ENCODE data around the gene NDP.

Gene NDP, protein sequence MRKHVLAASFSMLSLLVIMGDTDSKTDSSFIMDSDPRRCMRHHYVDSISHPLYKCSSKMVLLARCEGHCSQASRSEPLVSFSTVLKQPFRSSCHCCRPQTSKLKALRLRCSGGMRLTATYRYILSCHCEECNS

DNA sequence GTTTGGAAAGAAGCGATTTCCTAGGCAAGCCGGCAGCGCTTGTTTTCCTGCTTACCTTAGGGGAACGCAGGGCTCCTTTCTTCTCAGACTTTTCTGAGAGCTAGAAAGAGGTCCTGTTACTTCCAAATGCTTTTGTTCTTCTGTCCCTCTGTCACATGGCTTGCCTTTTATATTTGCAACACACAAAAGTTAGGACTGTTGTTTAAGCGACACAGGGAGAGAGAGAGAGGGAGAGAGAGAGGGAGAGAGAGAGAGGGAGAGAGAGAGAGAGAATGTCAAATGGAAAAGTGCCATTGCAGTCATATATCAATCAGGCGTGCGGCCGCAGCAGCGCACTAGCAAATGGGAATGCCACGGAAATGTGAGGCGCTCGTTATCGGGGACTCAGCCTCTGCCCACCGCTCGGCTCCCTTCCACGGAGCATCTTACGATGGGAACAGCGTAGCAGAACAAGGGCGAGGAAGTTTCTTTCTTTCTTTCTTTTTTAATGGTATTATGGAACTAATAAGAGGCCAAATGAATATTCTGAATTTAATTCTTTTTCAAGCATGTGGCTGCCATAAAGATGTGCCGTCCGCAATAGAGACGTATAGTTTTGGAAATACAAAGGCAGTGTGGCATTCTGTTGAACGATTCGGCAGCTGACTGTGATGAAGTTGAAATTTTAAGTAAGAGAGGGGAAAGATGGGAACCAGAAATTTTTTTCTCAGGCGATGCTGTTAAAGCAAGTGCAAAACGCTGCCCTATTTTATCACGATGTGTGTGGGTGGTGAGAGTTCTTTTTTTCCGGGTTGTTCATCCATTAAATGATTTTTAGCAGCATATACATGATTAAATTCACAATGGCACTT is at the start of gene NDP:
Gene NDP, minus strand, starts transcription at position 142 of the 851 bp plus-strand sequence. CDS start 14,745 bp downstream, outside the sequence.
- DNase-seq, result no peak

DNA sequence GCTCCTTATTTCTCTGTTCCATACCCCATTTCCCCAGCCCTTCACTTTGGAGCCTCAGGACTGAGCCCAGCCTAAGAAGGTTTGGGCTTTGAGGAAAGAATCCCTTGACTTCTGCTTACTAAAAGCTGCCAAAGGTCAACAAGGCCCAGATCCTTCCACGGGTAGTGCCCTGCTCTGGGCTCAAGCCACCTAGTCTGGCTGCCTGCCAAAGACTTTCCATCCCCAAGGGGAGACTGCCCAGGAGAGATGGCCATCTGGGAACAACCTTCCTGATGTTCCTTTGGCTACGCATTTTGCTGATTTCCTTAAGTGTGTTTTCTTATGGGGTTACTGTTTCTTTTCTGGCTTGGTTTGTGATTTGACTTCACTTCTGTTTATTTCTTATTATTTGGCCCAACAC is 49.8 kb upstream of the NDP start:
- DNase-seq, result no peak

DNA sequence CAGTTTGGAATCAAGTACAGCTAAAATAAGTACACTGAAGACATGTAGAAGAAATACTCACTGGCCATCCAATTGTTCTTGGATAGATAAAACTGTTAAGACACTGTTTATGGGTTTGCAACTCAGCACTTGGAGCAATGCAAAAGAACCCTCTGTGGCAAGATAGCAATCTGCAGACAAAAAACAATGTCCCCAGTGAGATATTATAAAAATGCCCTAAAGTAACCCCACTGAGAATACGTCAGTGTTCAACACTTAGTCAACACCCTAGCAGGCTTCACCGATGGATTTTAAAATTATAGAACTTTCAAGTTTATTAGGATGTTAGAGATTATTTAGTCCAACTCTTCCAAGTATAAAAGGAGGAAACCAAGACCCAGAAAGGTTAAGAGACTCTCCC is 47.5 kb upstream of the NDP start:
- DNase-seq, result no peak

DNA sequence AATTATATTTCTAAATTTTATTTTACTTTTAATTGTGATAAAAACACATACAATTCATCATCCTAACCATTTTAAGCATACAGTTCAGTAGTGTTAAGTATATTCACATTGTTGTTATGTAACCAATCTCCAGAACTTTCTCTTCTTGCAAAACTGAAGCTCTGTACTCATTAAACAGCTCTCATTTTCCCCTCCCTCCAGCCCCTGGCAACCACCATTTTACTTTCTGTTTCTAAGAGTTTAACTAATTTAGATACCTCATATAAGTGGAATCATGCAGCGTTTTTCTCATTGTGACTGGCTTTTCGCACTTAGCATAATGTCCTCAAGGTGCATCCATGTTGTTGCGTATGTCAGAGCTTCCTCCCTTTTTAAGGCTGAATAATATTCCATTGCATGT is 46.7 kb upstream of the NDP start:
- DNase-seq, result no peak

DNA sequence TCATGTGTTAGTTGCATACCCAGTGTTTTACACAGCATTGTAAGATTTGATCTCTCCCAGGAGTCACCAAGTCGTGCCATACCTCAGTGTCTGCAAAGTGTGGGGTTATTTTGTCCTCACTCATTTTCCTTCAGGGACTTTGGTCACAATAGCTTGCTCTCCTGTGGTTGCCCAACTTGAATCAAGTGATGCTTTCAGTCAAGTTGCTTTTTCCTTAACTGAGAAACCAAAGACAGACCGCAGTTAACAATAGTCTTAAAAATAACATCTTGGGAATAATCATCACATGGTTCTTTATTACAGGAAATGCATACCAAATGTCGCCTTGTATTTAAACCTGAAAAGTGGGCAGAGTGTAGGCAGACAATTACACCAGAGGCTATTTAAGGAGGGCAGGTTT is 44.5 kb upstream of the NDP start:
- no peak for DNase-seq

DNA sequence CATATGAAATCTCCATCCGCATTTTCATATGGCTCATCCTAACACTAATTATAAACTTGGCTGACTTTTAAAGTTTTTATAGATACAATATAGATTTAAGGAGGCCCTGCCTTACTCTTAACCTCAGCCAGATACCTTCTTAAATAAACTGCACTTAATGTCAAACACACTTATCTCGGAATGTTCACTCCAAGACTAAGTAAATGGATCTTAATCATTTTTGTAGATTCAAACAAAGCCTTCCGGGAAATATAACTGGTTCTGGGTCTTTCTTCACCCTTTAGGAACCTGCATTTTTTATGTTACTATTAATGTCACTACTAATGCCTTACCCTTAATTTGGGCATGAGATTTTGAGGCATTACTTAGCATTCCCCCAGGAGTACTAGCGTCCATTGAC is 43.7 kb upstream of the NDP start:
- DNase-seq, result no peak

DNA sequence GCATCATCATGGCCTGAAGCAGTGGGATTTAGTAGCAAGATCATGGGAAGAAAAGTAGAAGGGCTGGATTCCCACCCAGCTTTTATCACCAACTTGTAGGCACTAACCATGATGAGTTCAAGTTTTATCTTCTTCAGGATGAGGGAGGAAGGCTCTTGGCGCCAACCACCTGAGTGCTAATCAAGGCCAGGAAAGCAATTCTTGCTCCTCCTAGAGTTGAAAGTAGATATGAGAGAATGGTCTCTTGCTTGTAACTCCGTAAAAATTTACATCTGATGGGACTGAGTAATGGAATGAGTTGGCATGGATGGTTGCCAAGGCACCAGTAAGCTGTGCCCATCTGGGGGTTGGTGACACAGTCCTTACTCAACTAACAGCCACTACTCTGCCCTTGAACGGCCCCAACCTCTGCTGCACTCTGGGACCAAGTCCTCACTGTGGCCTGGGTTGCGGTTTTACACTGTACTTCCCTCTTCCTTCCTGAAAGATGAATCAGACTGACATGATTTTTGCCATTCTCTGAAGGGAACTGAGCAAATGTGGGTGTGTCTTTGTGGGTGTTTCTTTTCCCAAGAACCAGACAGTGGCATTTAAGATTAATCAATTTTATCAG is 39.4 kb upstream of the NDP start:
- no peak for DNase-seq

DNA sequence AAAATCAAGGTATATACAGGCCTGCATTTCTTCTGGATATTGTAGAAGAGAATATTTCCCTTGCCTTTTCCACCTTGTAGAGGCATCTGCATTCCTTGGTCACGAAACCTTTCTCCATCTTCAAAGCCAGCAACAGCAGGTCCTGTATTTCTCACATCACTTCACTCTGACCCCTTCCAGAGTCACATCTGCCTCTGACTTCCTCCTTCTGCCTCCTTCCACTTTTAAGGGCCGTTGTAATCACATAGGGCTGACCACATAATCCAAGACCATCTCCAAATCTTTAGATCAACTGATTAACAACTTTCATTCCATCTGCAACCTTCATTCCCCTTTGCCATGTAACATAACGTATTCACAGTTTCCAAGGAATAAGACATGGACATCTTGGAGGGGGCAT is 38.3 kb upstream of the NDP start:
- DNase-seq, result no peak

DNA sequence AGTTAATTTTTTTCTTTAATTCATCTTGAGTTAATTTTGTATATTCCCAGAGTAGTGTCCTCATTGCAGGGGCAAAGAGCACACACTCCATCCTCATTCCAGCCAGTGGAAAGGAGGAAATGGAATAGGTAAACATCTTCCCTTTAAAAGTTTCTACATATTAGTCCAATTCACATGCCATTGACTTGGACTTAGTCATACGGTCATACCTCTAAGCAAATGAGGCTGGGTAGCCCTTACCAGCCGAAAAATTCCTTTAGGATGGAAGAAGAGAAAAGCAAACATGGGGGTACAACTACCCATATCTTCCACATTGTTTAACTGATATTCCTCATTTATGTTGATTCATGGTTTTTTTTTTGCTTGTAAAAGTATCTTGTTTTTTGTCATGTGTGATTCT is 37.4 kb upstream of the NDP start:
- DNase-seq, result no peak

DNA sequence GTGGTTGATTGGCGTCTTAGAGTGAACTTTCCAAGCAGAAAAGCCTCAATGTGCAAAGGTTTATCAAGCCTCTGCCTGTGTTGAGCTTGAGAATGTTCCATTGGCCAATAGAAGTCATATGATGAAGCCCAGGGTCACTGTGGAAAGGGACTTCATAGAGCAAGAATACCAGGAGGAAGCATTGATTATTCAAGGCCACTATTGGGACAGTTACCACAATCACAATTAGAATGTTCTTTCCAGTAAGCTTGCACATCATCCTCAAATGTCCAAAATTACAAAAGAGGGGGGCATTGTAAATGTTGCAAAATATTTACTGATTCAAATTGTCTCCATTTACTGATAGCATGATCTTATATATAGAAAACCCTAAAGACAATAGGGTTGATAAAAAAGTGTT is 32.9 kb upstream of the NDP start:
- no peak for DNase-seq

DNA sequence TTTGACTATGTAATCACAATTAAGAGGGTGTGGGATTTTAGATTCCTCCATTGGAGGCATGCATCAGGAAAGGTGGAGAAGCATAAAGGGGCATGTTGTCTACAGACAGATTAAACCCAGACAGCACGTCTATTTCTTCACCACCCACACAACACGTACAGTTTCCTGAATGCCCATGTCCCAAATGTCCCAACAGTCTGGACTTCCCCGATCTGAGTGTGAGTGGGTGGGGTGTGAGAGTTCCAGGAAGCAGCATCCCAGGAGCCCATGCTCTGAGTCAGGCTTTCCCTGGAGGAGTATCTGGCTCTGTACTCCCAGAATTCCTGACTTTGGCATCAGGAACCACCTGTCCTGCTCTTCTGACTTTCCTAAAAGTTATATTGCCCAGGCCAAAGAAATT is 30.8 kb upstream of the NDP start:
- DNase-seq, result no peak

DNA sequence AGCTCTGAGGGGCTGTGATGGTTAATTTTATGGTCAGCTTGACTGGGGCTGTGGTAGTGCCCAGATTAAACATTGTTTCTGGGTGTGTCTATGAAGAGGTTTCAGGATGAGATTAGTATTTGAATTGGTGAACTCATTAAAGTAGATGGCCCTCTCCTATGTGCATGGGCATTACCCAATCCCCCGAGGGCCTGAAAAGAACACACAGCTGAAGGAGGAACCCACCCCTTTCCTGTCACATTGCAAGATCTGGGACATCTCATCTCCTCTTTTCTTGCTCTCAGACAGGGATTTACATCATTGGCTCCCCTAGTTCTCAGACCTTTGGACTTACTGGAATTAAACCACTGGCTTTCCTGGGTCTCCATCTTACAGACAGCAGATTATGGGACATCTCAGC is 29.4 kb upstream of the NDP start:
- no peak for DNase-seq

DNA sequence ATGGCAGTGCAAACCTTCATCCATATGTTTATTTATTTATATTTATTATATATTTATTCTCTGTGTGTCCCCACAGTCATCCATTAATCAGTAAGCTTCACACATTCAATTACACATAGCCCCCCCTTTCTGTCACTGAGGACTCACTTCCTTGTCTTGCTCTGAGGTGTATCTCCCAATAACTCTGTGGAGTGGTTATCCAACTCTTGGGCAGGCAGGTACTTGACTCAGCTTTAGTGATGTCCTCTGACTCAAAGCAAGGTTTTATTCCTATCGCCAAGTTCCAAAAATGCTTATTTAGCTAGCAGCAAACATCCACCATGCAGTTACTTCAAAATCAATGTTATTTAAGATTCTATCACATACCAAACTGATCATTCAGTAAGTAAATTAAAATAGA is 25.2 kb upstream of the NDP start:
- DNase-seq, result no peak

DNA sequence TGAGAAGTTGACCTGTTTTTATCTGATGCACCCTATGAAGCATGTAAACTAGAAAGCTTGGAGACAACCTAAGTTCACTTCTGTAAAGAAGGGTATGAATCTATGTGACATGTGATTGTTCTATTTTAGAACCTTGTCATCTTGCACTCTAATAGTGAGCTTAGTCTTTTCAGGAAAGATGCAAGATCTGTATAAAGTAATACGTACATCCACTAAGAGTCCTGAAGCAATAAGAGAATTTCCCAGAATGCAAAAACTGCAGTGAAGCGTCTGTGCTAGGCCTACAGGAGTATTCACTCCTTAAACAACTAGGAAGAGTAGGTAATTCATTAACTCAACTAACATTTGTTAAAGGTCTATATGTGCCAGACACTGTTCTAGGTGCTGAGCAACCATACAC is 23.3 kb upstream of the NDP start:
- no peak for DNase-seq

DNA sequence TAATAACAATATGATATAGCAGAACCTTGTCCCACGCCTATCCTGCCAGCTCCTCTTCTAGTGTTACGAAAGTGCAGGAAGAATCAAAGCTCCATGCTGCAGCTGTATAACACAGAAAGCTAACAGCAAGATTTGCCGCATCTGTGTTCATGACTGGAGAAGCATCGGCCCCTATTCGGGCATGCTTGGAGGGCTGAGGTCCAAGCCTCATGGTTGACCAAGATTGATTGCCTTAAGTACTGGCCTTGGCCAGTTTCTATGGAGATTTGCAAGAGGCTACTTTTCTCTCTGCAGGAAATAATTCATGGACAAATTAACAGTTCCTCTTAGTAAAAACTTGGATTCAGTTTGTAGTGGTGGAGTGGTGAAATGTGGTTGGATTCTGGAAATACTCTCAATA is 12.9 kb upstream of the NDP start:
- DNase-seq, result no peak

DNA sequence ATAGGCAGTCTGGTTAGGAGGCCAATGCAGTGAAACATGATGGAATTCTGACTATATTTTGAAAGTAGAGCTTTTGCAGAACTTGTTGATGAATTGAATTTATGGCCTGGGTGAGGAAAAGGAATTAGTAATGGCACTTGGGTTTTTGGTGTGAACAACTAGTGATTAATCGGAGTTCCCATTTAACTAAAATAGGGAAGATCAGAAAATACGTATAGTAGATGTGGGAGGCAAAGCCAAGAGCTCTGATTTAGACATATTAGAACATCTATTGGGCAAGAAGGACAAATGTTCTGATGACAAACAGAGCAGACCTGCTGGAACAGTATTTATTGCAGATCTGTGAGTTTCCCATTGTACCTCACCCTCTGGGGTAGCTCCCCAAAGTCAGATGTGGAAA is 12.3 kb upstream of the NDP start:
- no peak for DNase-seq

DNA sequence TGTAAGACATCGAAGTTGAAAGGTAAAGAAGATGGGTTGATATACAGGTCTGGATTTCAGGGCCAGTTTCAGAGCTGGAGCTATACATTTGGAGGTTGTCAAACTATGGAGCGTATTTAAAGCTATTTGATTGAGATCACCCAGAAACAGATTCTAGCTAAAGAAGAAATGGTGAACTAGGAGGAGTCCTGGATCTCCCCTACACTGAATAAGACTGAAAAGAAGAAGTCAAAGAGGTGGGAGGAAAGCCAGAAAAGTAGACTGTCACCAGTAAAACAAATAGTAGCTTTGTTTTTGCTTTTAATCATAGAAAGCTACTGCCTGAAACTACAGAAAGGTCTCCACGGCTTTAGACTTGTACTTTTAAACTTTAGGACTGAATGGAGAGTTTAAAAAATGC is 5.0 kb upstream of the NDP start:
- no peak for DNase-seq

DNA sequence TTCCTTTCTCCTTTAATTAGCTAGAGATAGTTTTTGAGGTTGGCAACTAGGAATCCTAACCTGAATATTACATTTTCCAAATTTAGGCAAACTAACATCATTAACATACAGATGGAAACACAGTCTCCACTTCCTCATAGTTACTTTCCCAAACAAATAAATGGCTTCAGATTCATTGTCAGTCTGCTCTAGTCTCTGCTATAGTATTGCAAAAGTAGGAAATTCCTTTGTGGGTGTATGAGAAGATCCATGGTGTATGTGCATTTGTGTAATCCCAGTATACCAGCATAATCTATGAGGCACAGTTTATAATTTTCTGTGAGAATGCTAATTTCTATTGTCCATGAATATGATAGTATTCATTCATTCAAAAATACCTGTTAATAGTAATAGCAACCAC is 3.0 kb upstream of the NDP start:
- no peak for DNase-seq

DNA sequence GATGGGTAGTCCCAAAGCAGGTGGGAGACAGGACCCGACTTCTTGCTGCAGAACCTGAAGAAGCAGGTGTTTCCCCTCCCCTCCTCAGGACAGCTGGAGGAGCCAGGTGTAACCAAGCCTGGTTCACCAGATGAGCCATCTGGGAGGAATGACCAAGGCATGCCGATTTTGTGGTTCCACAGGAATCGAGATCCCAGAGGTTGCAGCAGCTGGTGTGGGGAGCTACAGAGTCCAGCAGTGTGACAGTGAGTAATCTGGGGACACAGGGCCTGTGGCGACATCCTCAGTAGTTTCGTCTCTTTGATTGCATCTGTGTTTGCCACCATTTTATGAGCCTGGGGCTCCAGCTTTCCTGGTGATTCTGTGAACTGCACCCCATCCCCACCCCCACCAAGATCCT is 2.6 kb upstream of the NDP start:
- no peak for DNase-seq

DNA sequence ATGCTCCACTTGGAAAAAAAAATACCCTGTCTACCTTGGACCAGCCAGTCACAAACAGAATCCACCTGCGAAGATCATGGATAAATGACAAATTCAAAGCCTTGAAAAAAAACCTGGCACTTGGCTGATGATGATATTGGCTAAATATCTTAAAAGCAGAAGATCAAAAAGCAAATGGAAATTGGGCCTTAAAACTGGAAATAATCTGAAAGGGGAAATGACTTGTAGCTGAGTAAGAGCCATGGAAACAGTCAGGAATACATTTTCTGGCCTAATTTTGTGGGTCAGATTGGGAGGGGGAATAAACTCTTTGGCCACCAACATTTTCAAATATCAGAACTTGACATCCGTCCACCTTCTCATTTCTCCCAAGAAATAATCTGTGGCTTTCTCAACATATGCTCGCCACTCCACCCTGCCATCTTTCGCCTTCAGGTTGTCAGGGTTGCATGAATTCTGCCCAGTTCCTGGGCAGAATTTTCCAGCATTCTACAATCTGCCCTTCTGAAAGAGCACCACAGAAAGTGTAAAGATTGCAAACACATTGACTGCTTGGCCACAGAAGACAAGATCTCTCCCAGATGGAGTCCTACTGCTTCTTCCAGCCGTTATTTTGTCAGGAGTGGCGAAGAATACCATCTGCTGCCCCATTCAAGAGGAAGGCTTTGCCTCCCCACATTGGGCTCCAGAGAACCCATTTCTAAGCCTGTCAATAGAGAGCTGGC is 1.7 kb upstream of the NDP start:
- no peak for DNase-seq

DNA sequence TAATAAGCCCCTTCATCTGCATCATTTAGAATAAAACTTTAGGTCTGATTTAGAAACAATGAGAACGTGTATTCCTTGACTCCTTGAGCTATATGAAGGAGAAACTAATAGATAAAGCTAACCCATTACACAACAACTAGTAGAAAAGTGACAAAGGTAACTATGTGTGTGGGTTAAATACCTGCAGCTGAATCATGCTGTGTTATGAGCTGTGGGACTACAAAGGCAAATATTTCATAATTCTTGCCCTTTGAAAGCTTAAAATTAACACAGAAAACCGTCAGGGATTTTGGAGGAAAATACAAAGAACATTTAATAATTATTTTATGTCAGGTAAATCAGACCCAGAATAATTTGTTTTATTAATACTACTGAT is 898 bp upstream of the NDP start:
- no peak for DNase-seq

DNA sequence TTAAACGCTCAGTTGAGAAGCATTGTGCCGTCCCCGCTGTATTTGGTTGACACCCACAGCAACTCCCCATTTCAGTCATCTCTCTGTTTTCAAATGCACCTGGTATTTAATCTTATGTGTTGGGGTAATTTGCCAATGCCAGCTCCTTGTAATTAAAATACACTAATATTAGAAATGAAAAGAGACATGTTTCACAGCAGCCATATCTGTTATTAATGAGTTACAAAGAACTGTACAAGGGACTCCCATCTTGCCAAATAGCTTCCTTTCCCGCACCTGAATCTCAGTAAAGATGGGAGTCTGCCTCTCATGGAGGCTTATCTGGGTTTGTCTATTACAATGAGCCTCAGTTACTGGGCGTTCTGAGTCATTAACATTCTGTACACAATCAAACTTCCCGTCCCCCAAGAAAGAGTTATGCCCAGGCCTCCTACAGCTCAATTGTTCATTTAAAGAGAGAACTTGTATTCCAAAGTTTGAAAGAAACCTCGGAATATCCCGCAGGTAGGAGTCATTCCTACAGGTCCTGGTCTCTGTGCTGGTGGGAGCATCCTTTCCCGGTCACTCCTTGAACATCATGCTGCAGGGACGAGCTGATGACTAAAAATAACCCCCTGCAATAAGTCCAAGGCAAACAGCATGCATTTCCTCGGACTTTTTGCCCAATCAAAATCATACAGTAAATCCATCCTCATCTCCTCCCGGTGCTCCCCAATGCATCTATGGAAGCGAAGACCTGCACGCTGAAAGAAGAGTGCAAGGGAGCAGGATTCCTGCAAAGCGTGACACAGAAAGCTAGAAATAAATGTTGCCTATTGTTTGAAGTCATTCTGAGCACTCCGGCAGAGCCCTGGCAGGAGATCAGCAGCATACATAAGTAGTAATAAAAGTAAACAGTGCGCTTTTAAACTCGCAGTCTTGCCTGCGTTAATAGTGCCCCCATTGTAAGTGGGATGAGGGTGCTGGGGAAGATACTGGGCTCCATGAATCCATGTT is 926 bp downstream of the NDP start:
- DNase-seq, result no peak

DNA sequence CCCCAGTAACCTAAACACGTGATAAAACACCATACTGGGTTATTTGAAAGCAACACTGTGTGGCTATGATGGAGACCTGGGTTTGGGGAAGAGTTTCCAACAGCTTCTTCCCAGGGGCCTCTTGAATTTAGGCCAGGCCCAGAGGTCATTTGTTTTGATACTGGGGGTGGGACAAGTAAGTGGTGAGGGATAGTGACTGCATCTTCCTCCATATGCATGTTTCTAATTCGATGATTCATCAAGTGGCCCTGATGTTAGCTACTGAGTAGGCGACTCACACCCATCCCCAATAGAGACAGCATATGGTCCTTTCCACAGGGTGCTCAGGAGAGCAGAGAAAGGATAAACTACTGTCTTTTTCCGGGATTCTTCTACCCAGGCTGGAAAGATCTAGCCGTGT is 2.7 kb downstream of the NDP start:
- DNase-seq, result no peak

All from DMS153 (cell line).